Subcutaneous adipose tissue (tissue), 4 donors: ENCODE results near the gene DISC1. TPM values are rescaled to one million over a fixed set of nuclear protein-coding genes. Genes with fewer than 3 reads are reported as not detected.

Experiments used
- CTCF ChIP-seq: fragments of 450-650 bp; IDR thresholded peaks from one replicate; pipeline ENCODE4 v1.5.1; 2016; ENCODE audit warnings: low read depth, mild to moderate bottlenecking, control low read depth, antibody characterized with exemption, moderate library complexity
- total RNA-seq, 4 donors: library from RNA; depleted of rRNA; stranded (reverse); fragments of >200 nt; gene quantifications; one replicate each; pipeline ENCODE4 v1.1.0, GENCODE V29; 2016

DISC1 gene
- total RNA-seq, 4 donors from 2014 or later, result 9.8 to 21.6 (median 19.7) TPM

- TF ChIP-seq CTCF, result no peak
These were observed 16.0 kb downstream of the DISC1 start for GRCh38 chr1:231642618-231643017.

- TF ChIP-seq CTCF, result no peak
These were observed 16.7 kb downstream of the DISC1 start for GRCh38 chr1:231643071-231643934.

GRCh38 chr1:231643935-231644237 lies 17.3 kb downstream of the DISC1 start:
- TF ChIP-seq CTCF, result no peak

GRCh38 chr1:231653632-231654031 lies 27.0 kb downstream of the DISC1 start:
- no peak for TF ChIP-seq CTCF

GRCh38 chr1:231656741-231657140 lies 30.2 kb downstream of the DISC1 start:
- no peak for TF ChIP-seq CTCF

- TF ChIP-seq CTCF, result no peak
These were observed 33.6 kb downstream of the DISC1 start for GRCh38 chr1:231660198-231660597.

- TF ChIP-seq CTCF, result no peak
These were observed 36.7 kb downstream of the DISC1 start for GRCh38 chr1:231663211-231663792.
